DOHH2 (cell line): Measurements from ENCODE around the gene ELOVL7.
"Not testable (repeated sequence)": the region's sequence is repeated elsewhere in the genome, so short reads cannot be mapped to it uniquely, and the experiment has no call there.

Experiments
- H3F3A ChIP-seq: fragments of 200-600 bp; sonication (generic), shearing (Covaris generic); 2 replicates; pipeline ENCODE4 v1.6.0; 2016; ENCODE audit warnings: antibody characterized with exemption, mild to moderate bottlenecking; ENCODE audit not compliant: control insufficient read depth, insufficient read depth
- H3K27ac ChIP-seq: fragments of 200-600 bp; sonication (generic); 2 replicates; pipeline ENCODE4 v1.5.1; 2014; ENCODE audit warnings: low read depth, mild to moderate bottlenecking, low read length, moderate library complexity
- H3K27me3 ChIP-seq: fragments of 200-600 bp; sonication (generic); 2 replicates; pipeline ENCODE4 v1.6.1; 2014; ENCODE audit warnings: mild to moderate bottlenecking, low read length, mixed read lengths; ENCODE audit not compliant: control insufficient read depth
- H3K36me3 ChIP-seq: fragments of 200-600 bp; sonication (generic); 2 replicates; pipeline ENCODE4 v1.6.1; 2014; ENCODE audit warnings: mild to moderate bottlenecking, low read length, moderate library complexity, mixed read lengths; ENCODE audit not compliant: control insufficient read depth
- H3K4me1 ChIP-seq: fragments of 200-600 bp; sonication (generic); 2 replicates; pipeline ENCODE4 v1.6.1; 2014; ENCODE audit warnings: mild to moderate bottlenecking, low read length, mixed read lengths; ENCODE audit not compliant: control insufficient read depth
- H3K4me2 ChIP-seq: fragments of 200-600 bp; sonication (generic); 2 replicates; pipeline ENCODE4 v1.6.0; 2014; ENCODE audit warnings: mild to moderate bottlenecking, low read length, moderate library complexity
- H3K4me3 ChIP-seq: fragments of 200-600 bp; sonication (generic); 2 replicates; pipeline ENCODE4 v1.5.1; 2014; ENCODE audit warnings: mild to moderate bottlenecking, low read length, mixed read lengths
- H3K79me2 ChIP-seq: fragments of 200-600 bp; sonication (generic); 2 replicates; pipeline ENCODE4 v1.6.1; 2014; ENCODE audit warnings: mild to moderate bottlenecking, low read length, mixed read lengths; ENCODE audit not compliant: control insufficient read depth
- H3K9me2 ChIP-seq: fragments of 200-600 bp; sonication (generic); replicated peaks from 2 replicates; pipeline ENCODE4 v1.6.1; 2014; ENCODE audit warnings: mild to moderate bottlenecking, low read length, mixed read lengths; ENCODE audit not compliant: control insufficient read depth
- H3K9me3 ChIP-seq: fragments of 200-600 bp; sonication (generic); 2 replicates; pipeline ENCODE4 v1.6.1; 2014; ENCODE audit warnings: antibody characterized with exemption, low read length, mixed read lengths; ENCODE audit not compliant: control insufficient read depth, insufficient read depth
- H4K20me1 ChIP-seq: fragments of 200-600 bp; sonication (generic); 2 replicates; pipeline ENCODE4 v1.6.0; 2014; ENCODE audit warnings: low read depth, mild to moderate bottlenecking, antibody characterized with exemption, low read length, moderate library complexity; ENCODE audit not compliant: control insufficient read depth, insufficient read depth
- CTCF ChIP-seq: fragments of 200-600 bp; sonication (generic); IDR thresholded peaks from one replicate; pipeline ENCODE4 v1.5.1; 2014; ENCODE audit warnings: antibody characterized with exemption, mild to moderate bottlenecking, low read depth, low read length; ENCODE audit not compliant: poor library complexity, severe bottlenecking
- EZH2phosphoT487 ChIP-seq: fragments of 200-600 bp; sonication (generic); IDR thresholded peaks from 2 replicates; pipeline ENCODE4 v1.6.1; 2017; ENCODE audit warnings: borderline replicate concordance, mild to moderate bottlenecking, antibody characterized with exemption, low read length, moderate library complexity, mixed read lengths

Gene ELOVL7

DNA sequence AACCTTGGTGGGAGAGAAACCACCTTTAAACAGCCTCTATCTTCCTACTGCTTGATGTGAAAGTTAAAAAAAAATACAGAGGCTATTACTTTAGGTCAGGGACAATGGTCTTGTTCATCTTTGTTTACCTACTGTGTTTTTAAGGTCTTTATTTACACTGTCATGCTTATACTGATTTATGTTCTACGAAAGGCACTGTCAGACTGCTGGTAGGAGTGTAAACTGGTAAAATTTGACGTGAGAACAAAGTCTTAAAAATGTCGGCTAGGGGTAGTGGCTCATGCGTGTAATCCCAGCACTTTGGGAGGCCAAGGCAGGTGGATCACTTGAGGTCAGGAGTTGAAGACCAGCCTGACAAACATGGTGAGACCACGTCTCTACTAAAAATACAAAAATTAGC, 42.1 kb upstream of the ELOVL7 start:
- H3K9me2 ChIP-seq = no peaks in the 10 kb centered on the region
- no peaks in the 10 kb centered on the region for H3K4me1 ChIP-seq
- H3K79me2 ChIP-seq = no peaks in the 10 kb centered on the region
- no peak overlapping the region for H3K4me2 ChIP-seq
- no peak for TF ChIP-seq CTCF
- TF ChIP-seq EZH2phosphoT487 = no peak
- no peaks in the 10 kb centered on the region for H3K27me3 ChIP-seq
- no peaks in the 10 kb centered on the region for H3K36me3 ChIP-seq
- no peak overlapping the region for H3K4me3 ChIP-seq
- H3K9me3 ChIP-seq = no peaks in the 10 kb centered on the region
- no peaks in the 10 kb centered on the region for H4K20me1 ChIP-seq
- no peaks in the 10 kb centered on the region for H3F3A ChIP-seq
- no peak overlapping the region for H3K27ac ChIP-seq

- Histone ChIP-seq H3K9me3 (no peaks in the 10 kb centered on the region), H3F3A (no peaks in the 10 kb centered on the region), H3K27ac (no peak overlapping the region), H3K36me3 (no peaks in the 10 kb centered on the region), H3K4me1 (no peaks in the 10 kb centered on the region), H3K9me2 (no peaks in the 10 kb centered on the region), H4K20me1 (no peaks in the 10 kb centered on the region), H3K4me3 (no peak overlapping the region), H3K79me2 (no peaks in the 10 kb centered on the region), H3K27me3 (no peaks in the 10 kb centered on the region), H3K4me2 (no peak overlapping the region)
- peak; percentile 56 for TF ChIP-seq CTCF
- TF ChIP-seq EZH2phosphoT487 = no peak
Measured at GRCh38 chr5:60883229-60883628, 39.2 kb upstream of the ELOVL7 start.

DNA sequence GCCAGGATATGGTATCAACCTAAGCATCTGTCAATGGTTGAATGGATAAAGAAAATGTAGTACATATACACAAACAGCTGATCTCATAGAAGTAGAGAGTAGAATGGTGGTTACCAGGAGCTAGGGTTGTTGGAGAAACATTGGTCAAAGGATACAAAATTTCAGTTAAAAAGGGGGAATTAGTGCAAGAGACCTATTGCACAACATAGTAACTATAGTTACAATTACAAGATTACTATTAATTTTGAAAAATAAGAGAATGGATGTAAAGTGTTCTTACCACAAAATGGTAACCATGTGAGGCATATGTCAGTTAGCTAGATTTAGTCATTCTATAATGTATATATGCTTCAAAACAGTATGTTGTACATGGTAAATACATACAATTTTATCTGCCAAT, 28.8 kb upstream of the ELOVL7 start:
- H3K9me2 ChIP-seq = no peaks in the 10 kb centered on the region
- no peak overlapping the region for H3K27ac ChIP-seq
- no peak overlapping the region for H3K4me2 ChIP-seq
- no peaks in the 10 kb centered on the region for H3F3A ChIP-seq
- no peaks in the 10 kb centered on the region for H3K36me3 ChIP-seq
- H3K4me3 ChIP-seq = no peak overlapping the region
- H3K27me3 ChIP-seq = no peaks in the 10 kb centered on the region
- H4K20me1 ChIP-seq = no peaks in the 10 kb centered on the region
- TF ChIP-seq CTCF (no peak), EZH2phosphoT487 (no peak)
- H3K9me3 ChIP-seq = peaks cover 4% of the 10 kb centered on the region; the same call in 1 of the 2 replicates
- H3K79me2 ChIP-seq = no peaks in the 10 kb centered on the region
- H3K4me1 ChIP-seq = no peaks in the 10 kb centered on the region

- H3F3A ChIP-seq = no peaks in the 10 kb centered on the region
- H3K9me2 ChIP-seq = no peaks in the 10 kb centered on the region
- no peaks in the 10 kb centered on the region for H3K4me1 ChIP-seq
- TF ChIP-seq EZH2phosphoT487 (no peak), CTCF (no peak)
- H3K27ac ChIP-seq = no peak overlapping the region
- no peak overlapping the region for H3K4me3 ChIP-seq
- H3K9me3 ChIP-seq = peaks cover 4% of the 10 kb centered on the region; the same call in 1 of the 2 replicates
- H3K4me2 ChIP-seq = no peak overlapping the region
- no peaks in the 10 kb centered on the region for H4K20me1 ChIP-seq
- H3K79me2 ChIP-seq = no peaks in the 10 kb centered on the region
- H3K36me3 ChIP-seq = no peaks in the 10 kb centered on the region
- no peaks in the 10 kb centered on the region for H3K27me3 ChIP-seq
Measured at GRCh38 chr5:60870857-60871256, 26.8 kb upstream of the ELOVL7 start.

- H3F3A ChIP-seq, H3K4me3 ChIP-seq, H3K36me3 ChIP-seq, H4K20me1 ChIP-seq, H3K9me3 ChIP-seq, H3K4me1 ChIP-seq, H3K79me2 ChIP-seq, H3K9me2 ChIP-seq, H3K27ac ChIP-seq, H3K4me2 ChIP-seq, H3K27me3 ChIP-seq: not testable (repeated sequence)
Measured at GRCh38 chr5:60860572-60860971, 16.5 kb upstream of the ELOVL7 start.
